K562 (cell line): ENCODE results near the gene CARD9. TPM values are rescaled to one million over a fixed set of nuclear protein-coding genes. Genes with fewer than 3 reads are reported as not detected.

Source experiments
- ATAC-seq: fragments of 200-7000 bp; cut with Tn5 transposase; 3 replicates; pipeline ENCODE4 v1.9.1; 2020; ENCODE audit warnings: moderate library complexity
- BruUV-seq: library from RNA; stranded (reverse); fragments of 400-500 nt; replicated peaks from 2 replicates; lab custom pipeline; 2021; lab: Mats Ljungman, UMichigan
- CTCF ChIA-PET: fragments of 300-600 bp; formaldehyde crosslinking; extraction: SDS; loops from one replicate; lab custom pipeline; 2021; ENCODE audit warnings: low intra/inter-chr PET ratio; lab: Yijun Ruan, JAX
- POLR2A ChIA-PET: fragments of 300-600, 350-650 bp; sonication (Branson Sonifier 250); formaldehyde crosslinking; extraction: SDS; loops from one replicate; lab custom pipeline; 2021; ENCODE audit warnings: antibody characterized with exemption, inconsistent platforms; lab: Yijun Ruan, JAX
- DNase-seq, 4 experiments: peaks; one replicate each; pipeline versions ENCODE4 v3.0.0 to v3.0.0-alpha.2; 2011 to 2018; ENCODE audit warnings: low spot score in 3 of 4, mixed read lengths in 3 of 4; ENCODE audit errors: extremely low read depth in 1 of 4
- FAIRE-seq: peaks from 2 replicates; lab custom pipeline; 2011; peaks lifted over from hg19 to GRCh38; lab: Jason Lieb, UNC
- H2AFZ ChIP-seq: 2 replicates; pipeline ENCODE4 v1.6.0; 2011; ENCODE audit warnings: low read depth, low read length, control low read depth, inconsistent platforms
- H3K27ac ChIP-seq: fragments of 200-600 bp; 3 replicates; pipeline ENCODE4 v1.8.0; 2011; ENCODE audit warnings: low read depth, mild to moderate bottlenecking, control low read depth, inconsistent platforms, low read length, moderate library complexity, mixed read lengths; ENCODE audit errors: extremely low read depth
- H3K27me3 ChIP-seq, 2 experiments: fragments of 300-600 bp in 1 of 2; 2 replicates in 1 of 2; 3 replicates in 1 of 2; pipeline versions ENCODE4 v1.6.0 to v1.8.0; 2011; ENCODE audit warnings: inconsistent platforms in 2 of 2, low read length in 2 of 2, mild to moderate bottlenecking in 1 of 2, mixed read lengths in 1 of 2, moderate library complexity in 1 of 2; ENCODE audit not compliant: control insufficient read depth in 2 of 2, insufficient read depth in 2 of 2
- H3K36me3 ChIP-seq: fragments of 300-600 bp; 3 replicates; pipeline ENCODE4 v1.8.0; 2011; ENCODE audit warnings: mild to moderate bottlenecking, low read length, inconsistent platforms; ENCODE audit not compliant: control insufficient read depth, insufficient read depth
- H3K4me1 ChIP-seq, 2 experiments: fragments of 200-600 bp in 1 of 2; replicated peaks in 1 of 2; 2 replicates in 1 of 2; 3 replicates in 1 of 2; pipeline versions ENCODE4 v1.5.1 to v1.8.0; 2011; ENCODE audit warnings: inconsistent platforms in 2 of 2, low read length in 2 of 2, mild to moderate bottlenecking in 1 of 2, mixed read lengths in 1 of 2, moderate library complexity in 1 of 2; ENCODE audit not compliant: control insufficient read depth in 2 of 2, insufficient read depth in 2 of 2
- H3K4me2 ChIP-seq: 2 replicates; pipeline ENCODE4 v1.6.1; 2011; ENCODE audit warnings: low read length, control low read depth, inconsistent platforms, mixed read lengths; ENCODE audit not compliant: insufficient read depth
- H3K4me3 ChIP-seq: fragments of 200-600 bp; sonication (generic), shearing (Covaris generic); 2 replicates; pipeline ENCODE4 v1.5.1; 2016; ENCODE audit warnings: control low read depth, inconsistent platforms
- H3K79me2 ChIP-seq: fragments of 200-600 bp; 3 replicates; pipeline ENCODE4 v1.8.0; 2011; ENCODE audit warnings: low read length, inconsistent platforms; ENCODE audit not compliant: control insufficient read depth, insufficient read depth
- H3K9ac ChIP-seq, 2 experiments: 2 replicates each; pipeline versions ENCODE4 v1.6.0 to v1.6.1; 2011; ENCODE audit warnings: low read depth in 2 of 2, low read length in 2 of 2, control low read depth in 1 of 2, inconsistent platforms in 1 of 2, mild to moderate bottlenecking in 1 of 2, mixed read lengths in 1 of 2; ENCODE audit not compliant: insufficient read depth in 1 of 2
- H3K9me1 ChIP-seq: one replicate; pipeline ENCODE4 v1.6.0; 2011; ENCODE audit warnings: inconsistent platforms, mild to moderate bottlenecking, low read length, moderate library complexity; ENCODE audit not compliant: control insufficient read depth, insufficient read depth
- H3K9me3 ChIP-seq: replicated peaks from 2 replicates; pipeline ENCODE4 v1.5.1; 2011; ENCODE audit warnings: low read depth, low read length, inconsistent platforms; ENCODE audit not compliant: control insufficient read depth, insufficient read depth
- H4K20me1 ChIP-seq: replicated peaks from 2 replicates; pipeline ENCODE4 v1.6.1; 2011; ENCODE audit warnings: low read length, inconsistent platforms, mixed read lengths; ENCODE audit not compliant: control insufficient read depth, insufficient read depth
- ILK ChIP-seq: fragments of 450-650 bp; IDR thresholded peaks from 2 replicates; pipeline ENCODE4 v1.6.1; 2016; ENCODE audit warnings: missing genetic modification characterization, low read depth, mild to moderate bottlenecking, missing compliant biosample characterization, moderate library complexity, borderline replicate concordance
- NCOA2 ChIP-seq, 2 experiments: fragments of 450-650 bp; IDR thresholded peaks; 2 replicates each; pipeline ENCODE4 v1.6.1; 2018; ENCODE audit warnings: mild to moderate bottlenecking in 2 of 2, moderate library complexity in 1 of 2; ENCODE audit not compliant: partially characterized antibody in 2 of 2
- NFIC ChIP-seq: fragments of 450-650 bp; IDR thresholded peaks from 2 replicates; pipeline ENCODE4 v1.6.1; 2017; ENCODE audit warnings: mild to moderate bottlenecking, inconsistent platforms
- NFIX ChIP-seq: fragments of 250-450 bp; sonication (Bioruptor Pico); IDR thresholded peaks from 2 replicates; pipeline ENCODE4 v1.4.0; 2020; ENCODE audit warnings: low read depth, mild to moderate bottlenecking, moderate library complexity
- TAF1 ChIP-seq: IDR thresholded peaks from 2 replicates; pipeline ENCODE4 v1.6.1; 2011; ENCODE audit warnings: mild to moderate bottlenecking, low read length, moderate library complexity; ENCODE audit not compliant: insufficient read depth, control insufficient read depth, severe bottlenecking; ENCODE audit errors: extremely low read depth
- TAL1 ChIP-seq: fragments of 450-650 bp; IDR thresholded peaks from 2 replicates; pipeline ENCODE4 v1.6.1; 2016; ENCODE audit warnings: mild to moderate bottlenecking
- WGBS: fragments of 100-300 bp; shearing (Covaris generic); methylation state at CpG from one replicate; pipeline ENCODE4 v1.1.6; 2016; ENCODE audit warnings: low coverage, mixed read lengths; ENCODE audit not compliant: insufficient coverage; ENCODE audit errors: missing lambda C conversion rate; 5-methylcytosine and 5-hydroxymethylcytosine counted together
- in situ Hi-C: fragments of 300-500 bp; cut with MboI; formaldehyde crosslinking; loops from 4 replicates; pipeline ENCODE4 v1.15.0; 2018; ENCODE audit warnings: inconsistent platforms, mixed read lengths
- intact Hi-C: fragments of 100-400 bp; cut with micrococcal nuclease; formaldehyde crosslinking; loops from 2 replicates; pipeline ENCODE4 v1.14.2; 2022
- polyA plus RNA-seq, 8 experiments: library from polyadenylated mRNA; depleted of rRNA in 4 of 8; stranded (reverse) in 5 of 8; unstranded in 3 of 8; fragments of >200 nt; fragmentation: Nextera tagmentation in 2 of 8; fragmentation: Illumina TruSeq in 1 of 8; extraction: Ambion mirVana in 2 of 8; extraction: Trizol in 1 of 8; gene quantifications; 2 replicates each; pipeline versions ENCODE4 v1.2.1 to v1.2.3, GENCODE V29; 2011 to 2014; ENCODE audit warnings: inconsistent platforms in 1 of 8, missing spikeins in 1 of 8
- total RNA-seq, 7 experiments: library from RNA; depleted of rRNA in 6 of 7; stranded (reverse); fragments of >200 nt in 6 of 7; fragmentation: Illumina TruSeq in 2 of 7; extraction: Trizol in 2 of 7; gene quantifications; 2 replicates each; pipeline versions ENCODE4 v1.2.1 to v1.2.3, GENCODE V29; 2011 to 2021; ENCODE audit warnings: low replicate concordance in 1 of 7
- TF ChIP-seq, protein P1 (sequence below): fragments of 250-450 bp; sonication (Bioruptor Pico); IDR thresholded peaks from 2 replicates; pipeline ENCODE4 v1.5.0; 2021; ENCODE audit warnings: mild to moderate bottlenecking, moderate library complexity
- TF ChIP-seq, protein P2 (sequence below), 2 experiments: fragments of 150-350 bp in 1 of 2; IDR thresholded peaks; 2 replicates each; pipeline ENCODE4 v1.6.1; 2012 to 2016; ENCODE audit warnings: low read depth in 2 of 2, low read length in 2 of 2, mild to moderate bottlenecking in 1 of 2, moderate library complexity in 1 of 2

The CARD9 gene
- total and polyA plus RNA-seq, 9 of the 15 experiments (the other 6 are each of a cell fraction or from before 2014, with no cell fraction given): 1.7 to 53.0 (median 9.7) TPM

DNA sequence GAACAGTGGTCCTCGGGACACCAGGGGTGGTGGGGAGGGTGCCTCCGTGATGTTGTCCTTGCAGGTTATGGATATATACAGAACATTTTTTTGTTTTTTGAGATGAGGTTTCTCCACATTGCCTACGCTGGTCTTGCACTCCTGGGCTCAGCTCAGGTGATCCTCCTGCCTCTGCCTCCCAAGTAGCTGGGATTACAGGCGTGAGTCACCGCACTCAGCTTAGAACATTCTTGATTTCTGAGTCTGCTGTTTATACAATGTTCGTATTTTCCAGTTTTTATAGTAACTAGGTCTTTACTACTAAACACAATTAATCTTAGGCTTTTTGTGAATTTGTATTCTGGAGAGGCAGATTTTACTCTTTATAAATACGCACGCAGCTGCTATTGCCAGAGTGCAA is 43.0 kb upstream of the CARD9 start (continued):
- TF ChIP-seq, protein P1, sequence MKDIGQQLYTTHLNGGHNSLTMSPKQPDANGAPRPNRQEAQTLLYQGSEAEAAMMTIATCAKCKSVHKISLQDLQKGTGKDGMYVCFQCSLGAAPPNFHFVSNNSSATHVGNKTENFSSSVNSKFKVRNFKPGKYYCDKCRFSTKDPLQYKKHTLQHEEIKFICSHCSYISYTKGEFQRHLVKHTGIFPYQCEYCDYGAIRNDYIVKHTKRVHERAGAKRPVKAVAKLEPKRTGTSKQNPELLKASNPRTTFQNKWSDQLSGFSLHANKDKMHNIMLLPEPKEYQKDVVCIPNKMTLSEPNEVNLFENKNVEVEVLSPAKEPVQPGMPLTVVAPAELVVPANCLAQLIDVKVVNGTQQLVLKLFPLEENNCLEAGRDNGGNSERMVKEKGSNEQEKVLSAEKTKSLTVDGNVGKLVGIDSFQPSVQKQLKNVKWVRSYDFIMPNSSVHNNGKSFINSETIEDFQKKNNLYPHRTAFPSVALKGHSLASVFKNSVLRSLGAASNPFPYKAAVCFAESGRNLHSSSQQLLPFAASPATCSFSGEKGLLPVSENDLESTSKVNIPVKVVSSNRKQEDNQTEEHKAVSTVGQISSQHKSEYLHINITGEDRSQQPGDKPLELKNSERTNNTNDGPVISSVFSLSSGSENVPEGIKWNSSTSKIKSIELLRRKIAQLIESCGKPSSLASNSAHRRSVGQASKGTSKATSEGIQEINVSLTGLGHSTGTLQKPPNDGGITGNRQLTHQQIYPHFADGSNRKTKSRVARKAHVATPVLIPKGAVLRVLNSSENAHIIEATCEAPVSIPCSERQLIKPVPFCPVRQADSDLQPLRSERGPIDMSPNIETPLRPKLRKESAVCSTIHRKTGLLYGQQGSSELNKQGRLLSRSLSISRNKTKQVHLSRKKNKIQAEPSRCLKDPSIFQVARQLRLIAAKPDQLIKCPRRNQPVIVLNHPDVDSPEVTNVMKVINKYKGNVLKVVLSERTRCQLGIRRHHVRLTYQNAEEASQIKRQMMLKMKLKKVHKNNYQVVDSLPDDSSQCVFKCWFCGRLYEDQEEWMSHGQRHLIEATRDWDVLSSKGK (CRISPR knock-in tag): no peak
- no peak for TF ChIP-seq TAL1
- TF ChIP-seq TAF1: no peak

DNA sequence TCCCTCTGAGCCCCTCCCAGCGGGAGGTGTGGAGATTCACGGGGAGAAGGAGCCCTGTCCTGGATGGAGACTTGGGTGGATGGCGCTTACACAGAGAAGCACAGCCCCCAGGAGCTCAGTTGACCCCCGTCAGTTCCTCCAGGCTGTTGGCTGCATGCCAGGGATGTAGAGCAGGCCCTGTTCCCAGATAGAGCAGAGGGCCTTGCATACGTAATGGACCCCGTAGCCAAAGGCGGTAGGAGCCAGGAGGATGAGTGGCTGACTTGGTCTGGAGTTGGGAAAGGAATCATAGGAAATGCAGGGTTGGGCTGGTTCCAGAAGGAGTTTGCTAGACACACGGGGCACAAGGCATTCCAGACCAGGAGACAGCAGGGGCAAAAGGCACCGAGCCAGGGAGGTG is 39.5 kb upstream of the CARD9 start:
- Histone ChIP-seq H3K9me1 (no peaks in the 10 kb centered on the region), H4K20me1 (no peaks in the 10 kb centered on the region; the same call in none of the 2 replicates), H2AFZ (no peak overlapping the region), H3K27ac (no peak overlapping the region), H3K9ac (peak overlapping the region in 1 of 2 experiments; percentile 38; a peak in 2 of 4 replicates), H3K36me3 (peaks cover 74% of the 10 kb centered on the region), H3K4me2 (no peak overlapping the region), H3K9me3 (no peaks in the 10 kb centered on the region; the same call in 1 of the 2 replicates), H3K4me3 (no peak overlapping the region), H3K27me3 (no peaks in the 10 kb centered on the region), H3K79me2 (peaks cover 64% of the 10 kb centered on the region), H3K4me1 (peaks cover 16 to 28% of the 10 kb centered on the region in 2 experiments; a peak in 4 of 5 replicates)
- DNase-seq (peak in 1 of 4 experiments; percentile 40), ATAC-seq (no peak), FAIRE-seq (no peak)
- in situ Hi-C loops: no loop called here
- intact Hi-C loops: no loop called here
- no TSS peak for BruUV-seq
- ChIA-PET CTCF (no interaction called here), POLR2A (interaction anchor here (1.5 to 2.6 kb wide), 2 partner anchors 11 to 47 kb away, joined by 3 to 15 read pairs; no protein-coding TSS in a partner anchor)
- WGBS: 85% methylated on average over 9 of the region's 9 CpGs
- TF ChIP-seq NFIX: peak; percentile 45
- TF ChIP-seq NFIC: peak; percentile 90
- TF ChIP-seq NCOA2 (IDR thresholded peaks at IDR 0.05; ENCODE audit: partially characterized antibody in 2 of 2): no peak
- no peak for TF ChIP-seq ILK (tag)
- TF ChIP-seq, protein P2, sequence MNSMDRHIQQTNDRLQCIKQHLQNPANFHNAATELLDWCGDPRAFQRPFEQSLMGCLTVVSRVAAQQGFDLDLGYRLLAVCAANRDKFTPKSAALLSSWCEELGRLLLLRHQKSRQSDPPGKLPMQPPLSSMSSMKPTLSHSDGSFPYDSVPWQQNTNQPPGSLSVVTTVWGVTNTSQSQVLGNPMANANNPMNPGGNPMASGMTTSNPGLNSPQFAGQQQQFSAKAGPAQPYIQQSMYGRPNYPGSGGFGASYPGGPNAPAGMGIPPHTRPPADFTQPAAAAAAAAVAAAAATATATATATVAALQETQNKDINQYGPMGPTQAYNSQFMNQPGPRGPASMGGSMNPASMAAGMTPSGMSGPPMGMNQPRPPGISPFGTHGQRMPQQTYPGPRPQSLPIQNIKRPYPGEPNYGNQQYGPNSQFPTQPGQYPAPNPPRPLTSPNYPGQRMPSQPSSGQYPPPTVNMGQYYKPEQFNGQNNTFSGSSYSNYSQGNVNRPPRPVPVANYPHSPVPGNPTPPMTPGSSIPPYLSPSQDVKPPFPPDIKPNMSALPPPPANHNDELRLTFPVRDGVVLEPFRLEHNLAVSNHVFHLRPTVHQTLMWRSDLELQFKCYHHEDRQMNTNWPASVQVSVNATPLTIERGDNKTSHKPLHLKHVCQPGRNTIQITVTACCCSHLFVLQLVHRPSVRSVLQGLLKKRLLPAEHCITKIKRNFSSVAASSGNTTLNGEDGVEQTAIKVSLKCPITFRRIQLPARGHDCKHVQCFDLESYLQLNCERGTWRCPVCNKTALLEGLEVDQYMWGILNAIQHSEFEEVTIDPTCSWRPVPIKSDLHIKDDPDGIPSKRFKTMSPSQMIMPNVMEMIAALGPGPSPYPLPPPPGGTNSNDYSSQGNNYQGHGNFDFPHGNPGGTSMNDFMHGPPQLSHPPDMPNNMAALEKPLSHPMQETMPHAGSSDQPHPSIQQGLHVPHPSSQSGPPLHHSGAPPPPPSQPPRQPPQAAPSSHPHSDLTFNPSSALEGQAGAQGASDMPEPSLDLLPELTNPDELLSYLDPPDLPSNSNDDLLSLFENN (IDR thresholded peaks at IDR 0.05; ENCODE audit: low read depth in 2 of 2, low read length in 2 of 2): no peak
